H9 (cell line): ENCODE measurements around the gene MEI4. TPM values are rescaled to one million over a fixed set of nuclear protein-coding genes. Genes with fewer than 3 reads are reported as not detected.
"Not testable (repeated sequence)": the region's sequence is repeated elsewhere in the genome, so short reads cannot be mapped to it uniquely, and the experiment has no call there.

ENCODE experiments used
- DNase-seq: peaks from one replicate; pipeline ENCODE4 v3.0.0-alpha.2; 2017
- H2AFZ ChIP-seq: one replicate; pipeline ENCODE4 v1.6.1; 2013; ENCODE audit warnings: mild to moderate bottlenecking, low read length, control low read depth, moderate library complexity
- H2AK5ac ChIP-seq: 2 replicates; pipeline ENCODE4 v1.6.1; 2013; ENCODE audit warnings: low read length, control low read depth, mixed read lengths; ENCODE audit not compliant: insufficient read length
- H2BK120ac ChIP-seq: one replicate; pipeline ENCODE4 v1.6.1; 2013; ENCODE audit warnings: low read depth, mild to moderate bottlenecking, low read length, control low read depth, inconsistent platforms; ENCODE audit not compliant: poor library complexity, severe bottlenecking
- H2BK12ac ChIP-seq: 2 replicates; pipeline ENCODE4 v1.6.1; 2013; ENCODE audit warnings: low read length, control low read depth, mixed read lengths, low read depth; ENCODE audit not compliant: insufficient read length
- H2BK15ac ChIP-seq: 2 replicates; pipeline ENCODE4 v1.6.1; 2013; ENCODE audit warnings: low read depth, low read length, control low read depth
- H2BK20ac ChIP-seq: one replicate; pipeline ENCODE4 v1.6.1; 2013; ENCODE audit warnings: low read depth, mild to moderate bottlenecking, low read length, control low read depth, inconsistent platforms; ENCODE audit not compliant: poor library complexity, severe bottlenecking
- H2BK5ac ChIP-seq: 2 replicates; pipeline ENCODE4 v1.6.1; 2013; ENCODE audit warnings: low read length, control low read depth, mixed read lengths; ENCODE audit not compliant: insufficient read length
- H3K14ac ChIP-seq: 2 replicates; pipeline ENCODE4 v1.6.1; 2013; ENCODE audit warnings: low read length, control low read depth; ENCODE audit not compliant: insufficient read depth
- H3K18ac ChIP-seq: 2 replicates; pipeline ENCODE4 v1.6.1; 2013; ENCODE audit warnings: low read depth, mild to moderate bottlenecking, mixed read lengths, low read length, control low read depth; ENCODE audit not compliant: insufficient read length
- H3K23ac ChIP-seq: 2 replicates; pipeline ENCODE4 v1.6.1; 2013; ENCODE audit warnings: low read length, control low read depth, mixed read lengths, low read depth; ENCODE audit not compliant: insufficient read length
- H3K23me2 ChIP-seq: 2 replicates; pipeline ENCODE4 v1.6.1; 2013; ENCODE audit warnings: low read depth, mild to moderate bottlenecking, mixed read lengths, low read length, control low read depth; ENCODE audit not compliant: insufficient read length, poor library complexity, severe bottlenecking
- H3K27ac ChIP-seq: 2 replicates; pipeline ENCODE4 v1.5.1; 2013; ENCODE audit warnings: low read length, control low read depth, mixed read lengths, low read depth; ENCODE audit not compliant: insufficient read length
- H3K27me3 ChIP-seq: 2 replicates; pipeline ENCODE4 v1.6.1; 2013; ENCODE audit warnings: low read length, control low read depth, inconsistent platforms; ENCODE audit not compliant: insufficient read depth
- H3K4ac ChIP-seq: 2 replicates; pipeline ENCODE4 v1.6.1; 2013; ENCODE audit warnings: low read depth, mild to moderate bottlenecking, control low read depth, inconsistent platforms, low read length, moderate library complexity
- H3K4me1 ChIP-seq: 2 replicates; pipeline ENCODE4 v1.6.1; 2013; ENCODE audit warnings: low read length, control low read depth, inconsistent platforms; ENCODE audit not compliant: insufficient read depth
- H3K4me2 ChIP-seq: 2 replicates; pipeline ENCODE4 v1.6.1; 2013; ENCODE audit warnings: low read length, control low read depth, mixed read lengths; ENCODE audit not compliant: insufficient read length, insufficient read depth
- H3K56ac ChIP-seq: 2 replicates; pipeline ENCODE4 v1.6.1; 2013; ENCODE audit warnings: low read depth, mild to moderate bottlenecking, mixed read lengths, low read length, control low read depth; ENCODE audit not compliant: insufficient read length
- H3K79me1 ChIP-seq: 2 replicates; pipeline ENCODE4 v1.6.1; 2013; ENCODE audit warnings: low read depth, mild to moderate bottlenecking, moderate library complexity, low read length, control low read depth, inconsistent platforms; ENCODE audit not compliant: insufficient read depth, poor library complexity, severe bottlenecking
- H3K79me2 ChIP-seq: 2 replicates; pipeline ENCODE4 v1.6.1; 2013; ENCODE audit warnings: low read length, control low read depth, inconsistent platforms; ENCODE audit not compliant: insufficient read depth
- H3K9ac ChIP-seq: 2 replicates; pipeline ENCODE4 v1.6.1; 2013; ENCODE audit warnings: low read length, control low read depth, mixed read lengths; ENCODE audit not compliant: insufficient read length; ENCODE audit errors: extremely low read depth
- H3K9me3 ChIP-seq: one replicate; pipeline ENCODE4 v1.6.1; 2013; ENCODE audit warnings: low read depth, low read length, inconsistent platforms; ENCODE audit not compliant: control insufficient read depth
- H3T11ph ChIP-seq: one replicate; pipeline ENCODE4 v1.6.1; 2013; ENCODE audit warnings: mild to moderate bottlenecking, low read length, control low read depth, inconsistent platforms
- H4K20me1 ChIP-seq: one replicate; pipeline ENCODE4 v1.6.1; 2013; ENCODE audit not compliant: control insufficient read depth, insufficient read length, insufficient read depth
- H4K5ac ChIP-seq: 2 replicates; pipeline ENCODE4 v1.6.1; 2013; ENCODE audit warnings: low read depth, mild to moderate bottlenecking, mixed read lengths, low read length, control low read depth; ENCODE audit not compliant: insufficient read length
- H4K8ac ChIP-seq: replicated peaks from 2 replicates; pipeline ENCODE4 v1.6.1; 2013; ENCODE audit warnings: low read length, control low read depth, mixed read lengths, low read depth; ENCODE audit not compliant: insufficient read length
- H4K91ac ChIP-seq: 2 replicates; pipeline ENCODE4 v1.6.1; 2013; ENCODE audit warnings: low read depth, mild to moderate bottlenecking, moderate library complexity, mixed read lengths, low read length, control low read depth; ENCODE audit not compliant: insufficient read length
- H3K27ac Mint-ChIP-seq, 3 experiments: 2 replicates in 2 of 3; 3 replicates in 1 of 3; pipeline ENCODE4 v1.8.0; 2020 to 2021; ENCODE audit warnings: mixed read lengths in 3 of 3, mild to moderate bottlenecking in 1 of 3, moderate library complexity in 1 of 3
- H3K27me3 Mint-ChIP-seq: 2 replicates; pipeline ENCODE4 v1.8.0; 2021; ENCODE audit warnings: low read depth, mild to moderate bottlenecking, moderate library complexity, mixed read lengths
- H3K36me3 Mint-ChIP-seq, 3 experiments: 2 replicates in 2 of 3; 3 replicates in 1 of 3; pipeline ENCODE4 v1.8.0; 2020 to 2021; ENCODE audit warnings: low read depth in 3 of 3, mixed read lengths in 3 of 3; ENCODE audit not compliant: insufficient read depth in 1 of 3
- H3K4me1 Mint-ChIP-seq, 2 experiments: 2 replicates each; pipeline ENCODE4 v1.8.0; 2020; ENCODE audit warnings: mixed read lengths in 2 of 2
- H3K4me3 Mint-ChIP-seq, 2 experiments: 2 replicates in 1 of 2; 3 replicates in 1 of 2; pipeline ENCODE4 v1.8.0; 2020 to 2021; ENCODE audit warnings: mild to moderate bottlenecking in 2 of 2, mixed read lengths in 2 of 2, moderate library complexity in 1 of 2
- H3K9me3 Mint-ChIP-seq, 2 experiments: 2 replicates in 1 of 2; 3 replicates in 1 of 2; pipeline ENCODE4 v1.8.0; 2020; ENCODE audit warnings: mild to moderate bottlenecking in 2 of 2, mixed read lengths in 2 of 2, moderate library complexity in 1 of 2
- CTCF ChIP-seq: fragments of 200-600 bp; sonication (generic); conservative IDR thresholded peaks from 3 replicates; pipeline ENCODE4 v1.8.0; 2021; ENCODE audit warnings: antibody characterized with exemption, mild to moderate bottlenecking
- WGBS: extraction: QIAGEN DNeasy Blood & Tissue Kit; methylation state at CpG from one replicate; pipeline ENCODE4 v1.1.7; 2013; ENCODE audit warnings: missing lambda C conversion rate, low lambda C conversion rate, mixed read lengths; ENCODE audit not compliant: insufficient read length; ENCODE audit errors: extremely low coverage; 5-methylcytosine and 5-hydroxymethylcytosine counted together
- total RNA-seq: library from RNA; stranded (reverse); gene quantifications from 2 replicates; pipeline ENCODE4 v1.2.1, GENCODE V29; 2021

MEI4 gene
- total RNA-seq, 1 experiment from 2014 or later = 0.55 TPM

GRCh38 chr6:77653816-77654215 lies 977 bp downstream of the MEI4 start:
- H3K14ac ChIP-seq = no peak overlapping the region
- no peak overlapping the region for H2AK5ac ChIP-seq

GRCh38 chr6:77655035-77655434 lies 2.2 kb downstream of the MEI4 start:
- not testable (repeated sequence) for H3K4me1 ChIP-seq, H3K9ac ChIP-seq, H2BK5ac ChIP-seq, H2BK12ac ChIP-seq, H3K27ac Mint-ChIP-seq, H3K4ac ChIP-seq, H3K18ac ChIP-seq, H3K27me3 ChIP-seq, H2BK120ac ChIP-seq, DNase-seq, H3K4me1 Mint-ChIP-seq, H3K27ac ChIP-seq, H2AK5ac ChIP-seq, H3K36me3 Mint-ChIP-seq, H3K23me2 ChIP-seq, H3K14ac ChIP-seq, H4K5ac ChIP-seq, H3K79me1 ChIP-seq, H2AFZ ChIP-seq, H3K9me3 ChIP-seq, H3K79me2 ChIP-seq, H3K27me3 Mint-ChIP-seq, H3K4me2 ChIP-seq, H3K9me3 Mint-ChIP-seq, H4K8ac ChIP-seq, H4K91ac ChIP-seq, H3K4me3 Mint-ChIP-seq, H2BK20ac ChIP-seq, H4K20me1 ChIP-seq, H2BK15ac ChIP-seq, H3T11ph ChIP-seq, H3K23ac ChIP-seq, H3K56ac ChIP-seq
- WGBS = no CpG with 5 or more reads among the region's 1 CpG

More at GRCh38 chr6:77653816-77654215, 977 bp downstream of the MEI4 start:
- H4K8ac ChIP-seq = no peak overlapping the region
- H3K9ac ChIP-seq = no peak overlapping the region
- no peaks in the 10 kb centered on the region for H3K36me3 Mint-ChIP-seq
- H3K27ac ChIP-seq = no peak overlapping the region
- no peaks in the 10 kb centered on the region for H3K4me1 ChIP-seq
- no peak overlapping the region for H4K5ac ChIP-seq
- H3K23ac ChIP-seq = no peak overlapping the region
- no peak overlapping the region for H3K56ac ChIP-seq
- no peak overlapping the region for H2BK5ac ChIP-seq
- no peaks in the 10 kb centered on the region for H3K79me1 ChIP-seq
- H3K9me3 ChIP-seq = no peaks in the 10 kb centered on the region
- no peaks in the 10 kb centered on the region for H4K20me1 ChIP-seq
- no peak overlapping the region for H3K27ac Mint-ChIP-seq
- no peak overlapping the region for H3K4ac ChIP-seq
- H3K79me2 ChIP-seq = no peaks in the 10 kb centered on the region
- H3K27me3 Mint-ChIP-seq = peaks cover 4% of the 10 kb centered on the region
- no peak overlapping the region for H2AFZ ChIP-seq
- no peak overlapping the region for H2BK15ac ChIP-seq
- no peak overlapping the region for H3K18ac ChIP-seq
- TF ChIP-seq CTCF = no peak
- H3T11ph ChIP-seq = no peak overlapping the region
- H3K4me2 ChIP-seq = no peak overlapping the region
- no peaks in the 10 kb centered on the region for H3K23me2 ChIP-seq
- H3K9me3 Mint-ChIP-seq = peaks cover 0 to 2% of the 10 kb centered on the region in 2 experiments; a peak in 1 of 5 replicates
- H2BK120ac ChIP-seq = no peak overlapping the region
- H2BK12ac ChIP-seq = no peak overlapping the region
- peaks cover 4 to 6% of the 10 kb centered on the region in 2 experiments; a peak in 3 of 4 replicates for H3K4me1 Mint-ChIP-seq
- no peak overlapping the region for H4K91ac ChIP-seq
- H3K27me3 ChIP-seq = no peaks in the 10 kb centered on the region
- DNase-seq = no peak
- no peak overlapping the region for H2BK20ac ChIP-seq
- H3K4me3 Mint-ChIP-seq = no peak overlapping the region
